Measurements from ENCODE around the gene APEH. TPM values are rescaled to one million over a fixed set of nuclear protein-coding genes. Genes with fewer than 3 reads are reported as not detected.

Gene APEH
- total and polyA plus RNA-seq, 2 of the 4 experiments (the other 2 are of a cell fraction), result 89.2 to 142 TPM

GRCh38 chr3:49665822-49666519 lies 8.2 kb upstream of the APEH start:
- no TSS peak for BruUV-seq (replicated peaks)
- no peak overlapping the region for H2BK15ac ChIP-seq (ENCODE audit: low read depth, low read length)

More at GRCh38 chr3:49665822-49666519, 8.2 kb upstream of the APEH start:
- Histone ChIP-seq H3K4me3 (ENCODE audit: insufficient read depth, low read depth, low read length) (no peak overlapping the region), H2AK5ac (ENCODE audit: low read depth, low read length) (no peak overlapping the region), H3K9me3 (ENCODE audit: control insufficient read depth, insufficient read depth, low read length) (no peaks in the 10 kb centered on the region), H3K18ac (ENCODE audit: low read depth, low read length) (no peak overlapping the region), H3K4me2 (ENCODE audit: low read depth, low read length) (no peak overlapping the region), H3K4ac (ENCODE audit: low read depth, low read length) (no peak overlapping the region), H4K5ac (ENCODE audit: low read depth, low read length) (no peak overlapping the region), H3K56ac (ENCODE audit: extremely low read depth, insufficient read depth, low read length) (no peak overlapping the region), H3K4me1 (ENCODE audit: control insufficient read depth, insufficient read depth, low read length) (peaks cover 2% of the 10 kb centered on the region; the same call in 1 of the 2 replicates), H3K14ac (replicated peaks; ENCODE audit: low read depth, low read length) (no peak overlapping the region), H2BK5ac (ENCODE audit: low read depth, low read length, poor library complexity, severe bottlenecking) (no peak overlapping the region), H3K36me3 (ENCODE audit: control insufficient read depth, insufficient read depth, low read length) (no peaks in the 10 kb centered on the region), H2AK9ac (replicated peaks; ENCODE audit: low read depth, low read length, poor library complexity) (no peak overlapping the region), H4K20me1 (ENCODE audit: insufficient read depth, low read length) (no peaks in the 10 kb centered on the region; the same call in 1 of the 2 replicates), H4K91ac (ENCODE audit: insufficient read depth, low read depth, low read length) (no peak overlapping the region), H3K9ac (ENCODE audit: low read depth, low read length) (no peak overlapping the region), H3K27me3 (ENCODE audit: control insufficient read depth, insufficient read depth, low read length) (peaks cover 12% of the 10 kb centered on the region; the same call in 1 of the 2 replicates), H3K27ac (ENCODE audit: insufficient read depth, low read length) (no peak overlapping the region), H3K79me1 (ENCODE audit: low read depth in 1 of 2, low read length in 2 of 2) (no peaks in the 10 kb centered on the region), H2AFZ (replicated peaks; ENCODE audit: low read length, poor library complexity) (peak overlapping the region; percentile 3), H4K8ac (ENCODE audit: low read depth in 2 of 2, low read length in 2 of 2) (no peak overlapping the region), H2BK20ac (ENCODE audit: low read depth, low read length) (no peak overlapping the region), H3K23ac (ENCODE audit: low read depth, low read length) (no peak overlapping the region), H3K9me1 (ENCODE audit: insufficient read depth, low read length) (no peaks in the 10 kb centered on the region), H2BK120ac (ENCODE audit: low read depth, low read length) (no peak overlapping the region)
- no CpG with 5 or more reads among the region's 6 CpGs for WGBS, 2 experiments (ENCODE audit: extremely low coverage in 2 of 2, insufficient read length in 1 of 2)
- ChIA-PET POLR2A (ENCODE audit: unreplicated experiment) (no interaction called here), CTCF (interaction anchor here (1.8 to 1.9 kb wide), 2 partner anchors 126 kb away, joined by 5 to 10 read pairs; no protein-coding TSS in a partner anchor)
- ATAC-seq (ENCODE audit: low read depth) (no peak), DNase-seq (no peak)
- intact Hi-C loops (cut with micrococcal nuclease), result no loop called here
- dilution Hi-C loops (cut with HindIII; ENCODE audit: low sequenced_read_pairs, unreplicated experiment), result no loop called here
- in situ Hi-C loops (cut with MboI; ENCODE audit: low sequenced_read_pairs), result no loop called here
- TF ChIP-seq USF2 (IDR thresholded peaks at IDR 0.05; ENCODE audit: low read depth, low read length) (no peak), BHLHE40 (IDR thresholded peaks at IDR 0.05; ENCODE audit: low read depth, low read length) (no peak), CTCF (conservative IDR thresholded peaks at IDR 0.05; ENCODE audit: low read depth, low read length) (no peak), POLR2A (IDR thresholded peaks at IDR 0.05; ENCODE audit: low read depth, low read length) (no peak), CEBPB (IDR thresholded peaks at IDR 0.05; ENCODE audit: low read depth, low read length) (no peak), MXI1 (IDR thresholded peaks at IDR 0.05; ENCODE audit: borderline replicate concordance, low read depth, low read length) (no peak), MAZ (IDR thresholded peaks at IDR 0.05; ENCODE audit: borderline replicate concordance, low read depth, low read length) (no peak), MAFK (IDR thresholded peaks at IDR 0.05; ENCODE audit: low read depth, low read length) (no peak), RAD21 (IDR thresholded peaks at IDR 0.05; ENCODE audit: low read length) (no peak), CHD1 (IDR thresholded peaks at IDR 0.05; ENCODE audit: low read depth, low read length) (no peak), SMC3 (IDR thresholded peaks at IDR 0.05; ENCODE audit: low read depth, low read length) (no peak), RCOR1 (IDR thresholded peaks at IDR 0.05; ENCODE audit: insufficient replicate concordance, low read length) (no peak)
- TF ChIP-seq, protein P1, sequence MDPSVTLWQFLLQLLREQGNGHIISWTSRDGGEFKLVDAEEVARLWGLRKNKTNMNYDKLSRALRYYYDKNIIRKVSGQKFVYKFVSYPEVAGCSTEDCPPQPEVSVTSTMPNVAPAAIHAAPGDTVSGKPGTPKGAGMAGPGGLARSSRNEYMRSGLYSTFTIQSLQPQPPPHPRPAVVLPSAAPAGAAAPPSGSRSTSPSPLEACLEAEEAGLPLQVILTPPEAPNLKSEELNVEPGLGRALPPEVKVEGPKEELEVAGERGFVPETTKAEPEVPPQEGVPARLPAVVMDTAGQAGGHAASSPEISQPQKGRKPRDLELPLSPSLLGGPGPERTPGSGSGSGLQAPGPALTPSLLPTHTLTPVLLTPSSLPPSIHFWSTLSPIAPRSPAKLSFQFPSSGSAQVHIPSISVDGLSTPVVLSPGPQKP (IDR thresholded peaks at IDR 0.05; ENCODE audit: borderline replicate concordance, low read depth, low read length), result no peak
